Immature natural killer cell (primary cell): ENCODE data around the gene KANK3. TPM values are rescaled to one million over a fixed set of nuclear protein-coding genes. Genes with fewer than 3 reads are reported as not detected.
A peak's percentile ranks its signal among the peaks of the same experiment; 100 is the strongest.
"Not testable (repeated sequence)": the region's sequence is repeated elsewhere in the genome, so short reads cannot be mapped to it uniquely, and the experiment has no call there.

Experiments used
- DNase-seq, 3 donors: peaks; one replicate each; pipeline ENCODE4 v3.0.0; 2022; ENCODE audit warnings: mixed read lengths in 1 of 3
- H3K27ac Mint-ChIP-seq, 6 donors: one replicate each; pipeline ENCODE4 v1.8.0; 2020; ENCODE audit warnings: mixed read lengths in 6 of 6, mild to moderate bottlenecking in 5 of 6, inconsistent platforms in 4 of 6, moderate library complexity in 3 of 6
- H3K27me3 Mint-ChIP-seq, 3 donors: one replicate each; pipeline ENCODE4 v1.8.0; 2020 to 2021; ENCODE audit warnings: low read depth in 3 of 3, mild to moderate bottlenecking in 3 of 3, mixed read lengths in 3 of 3, moderate library complexity in 3 of 3, inconsistent platforms in 1 of 3
- H3K36me3 Mint-ChIP-seq, 3 donors: one replicate each; pipeline ENCODE4 v1.8.0; 2020; ENCODE audit warnings: mixed read lengths in 3 of 3, inconsistent platforms in 2 of 3, mild to moderate bottlenecking in 2 of 3
- H3K4me1 Mint-ChIP-seq, 2 donors: one replicate each; pipeline ENCODE4 v1.8.0; 2020; ENCODE audit warnings: inconsistent platforms in 2 of 2, mild to moderate bottlenecking in 2 of 2, mixed read lengths in 2 of 2, moderate library complexity in 1 of 2
- H3K4me3 Mint-ChIP-seq, 5 donors: one replicate each; pipeline ENCODE4 v1.8.0; 2020; ENCODE audit warnings: mild to moderate bottlenecking in 5 of 5, mixed read lengths in 5 of 5, inconsistent platforms in 3 of 5, moderate library complexity in 3 of 5
- H3K9me3 Mint-ChIP-seq, 6 donors: one replicate each; pipeline ENCODE4 v1.8.0; 2020; ENCODE audit warnings: mild to moderate bottlenecking in 6 of 6, mixed read lengths in 6 of 6, inconsistent platforms in 4 of 6, moderate library complexity in 3 of 6
- polyA plus RNA-seq, 3 donors: library from polyadenylated mRNA; unstranded; fragments of 300-500 nt; fragmentation: Illumina TruSeq; gene quantifications; one replicate each; pipeline ENCODE4 v1.2.3, GENCODE V29; 2021

Gene KANK3
- polyA plus RNA-seq: 1 to 10 TPM; 4.8 to 8.0 (median 5.3) TPM

GRCh38 chr19:8342684-8343482 lies at the start of gene KANK3:
Gene KANK3, minus strand, starts transcription at chr19:8343262. Its CDS starts 5,434 bp downstream, at chr19:8337828.
- H3K4me3 Mint-ChIP-seq: peak within 1 kb of the TSS; percentile 86 to 90 (median 87)
- H3K27ac Mint-ChIP-seq: peak within 1 kb of the TSS; percentile 79 to 93 (median 88)
- no peaks in the 10 kb centered on the region for H3K9me3 Mint-ChIP-seq
- peaks cover 4 to 8% (median 6%) of the 10 kb centered on the region in 3 donors for H3K27me3 Mint-ChIP-seq
- H3K4me1 Mint-ChIP-seq: peaks cover 19 to 25% of the 10 kb centered on the region in 2 donors
- DNase-seq: peak; percentile 93 to 95 (median 95)
- no peaks in the 10 kb centered on the region for H3K36me3 Mint-ChIP-seq

GRCh38 chr19:8392017-8392591 lies 49.0 kb upstream of the KANK3 start:
- peak in 1 of 3 donors; percentile 9 for DNase-seq
- H3K27me3 Mint-ChIP-seq: peaks cover 3 to 7% (median 5%) of the 10 kb centered on the region in 3 donors
- H3K4me1 Mint-ChIP-seq: peaks cover 45 to 46% of the 10 kb centered on the region in 2 donors
- no peaks in the 10 kb centered on the region for H3K36me3 Mint-ChIP-seq
- H3K4me3 Mint-ChIP-seq: peak overlapping the region; percentile 63 to 92 (median 84)
- H3K9me3 Mint-ChIP-seq: no peaks in the 10 kb centered on the region
- peak overlapping the region; percentile 71 to 91 (median 86) for H3K27ac Mint-ChIP-seq

GRCh38 chr19:8391198-8392016 lies 48.3 kb upstream of the KANK3 start:
- Mint-ChIP-seq H3K9me3 (no peaks in the 10 kb centered on the region), H3K27me3 (peaks cover 0 to 7% (median 5%) of the 10 kb centered on the region in 3 donors), H3K4me1 (peaks cover 38 to 39% of the 10 kb centered on the region in 2 donors), H3K4me3 (peak overlapping the region; percentile 78 to 92 (median 84)), H3K27ac (peak overlapping the region; percentile 85 to 94 (median 91)), H3K36me3 (peaks cover 0 to 5% (median 3%) of the 10 kb centered on the region in 3 donors)
- no peak for DNase-seq

GRCh38 chr19:8390617-8390981 lies 47.5 kb upstream of the KANK3 start:
- peaks cover 0 to 5% (median 5%) of the 10 kb centered on the region in 3 donors for H3K27me3 Mint-ChIP-seq
- peak overlapping the region; percentile 75 to 94 (median 91) for H3K27ac Mint-ChIP-seq
- H3K9me3 Mint-ChIP-seq: no peaks in the 10 kb centered on the region
- peak overlapping the region; percentile 78 to 92 (median 84) for H3K4me3 Mint-ChIP-seq
- peaks cover 0 to 5% (median 3%) of the 10 kb centered on the region in 3 donors for H3K36me3 Mint-ChIP-seq
- peak; percentile 86 to 90 (median 89) for DNase-seq
- peaks cover 32 to 34% of the 10 kb centered on the region in 2 donors for H3K4me1 Mint-ChIP-seq

GRCh38 chr19:8389891-8390616 lies 47.0 kb upstream of the KANK3 start, which contains the start of gene RAB11B:
Gene RAB11B, plus strand, starts transcription at chr19:8390360. Its CDS starts 57 bp downstream, at chr19:8390417.
- Mint-ChIP-seq H3K27me3 (peaks cover 0 to 5% (median 5%) of the 10 kb centered on the region in 3 donors), H3K27ac (peak within 1 kb of the TSS; percentile 86 to 96 (median 92)), H3K36me3 (peaks cover 0 to 5% (median 3%) of the 10 kb centered on the region in 3 donors)

GRCh38 chr19:8388612-8388958 lies 45.5 kb upstream of the KANK3 start:
- peak overlapping the region in 3 of 5 donors; percentile 9 to 33 (median 21) for H3K4me3 Mint-ChIP-seq
- H3K4me1 Mint-ChIP-seq: peaks cover 26 to 32% of the 10 kb centered on the region in 2 donors
- H3K9me3 Mint-ChIP-seq: no peaks in the 10 kb centered on the region
- peaks cover 0 to 5% (median 3%) of the 10 kb centered on the region in 3 donors for H3K36me3 Mint-ChIP-seq
- peaks cover 0 to 5% (median 5%) of the 10 kb centered on the region in 3 donors for H3K27me3 Mint-ChIP-seq
- H3K27ac Mint-ChIP-seq: no peak overlapping the region
- no peak for DNase-seq

More at GRCh38 chr19:8389891-8390616, 47.0 kb upstream of the KANK3 start, which contains the start of gene RAB11B:
- Mint-ChIP-seq H3K4me3 (peak within 1 kb of the TSS; percentile 84 to 93 (median 92)), H3K9me3 (no peaks in the 10 kb centered on the region), H3K4me1 (peaks cover 29 to 32% of the 10 kb centered on the region in 2 donors)
- DNase-seq: peak; percentile 98 to 99 (median 99)

- H3K27ac Mint-ChIP-seq: peak overlapping the region in 3 of 6 donors; percentile 22 to 79 (median 74)
Observed at GRCh38 chr19:8387688-8388611, 44.9 kb upstream of the KANK3 start.

GRCh38 chr19:8386990-8387389 lies 43.9 kb upstream of the KANK3 start:
- peaks cover 0 to 5% (median 5%) of the 10 kb centered on the region in 3 donors for H3K27me3 Mint-ChIP-seq
- H3K4me3 Mint-ChIP-seq: no peak overlapping the region
- peaks cover 0 to 5% (median 3%) of the 10 kb centered on the region in 3 donors for H3K36me3 Mint-ChIP-seq
- DNase-seq: no peak
- peaks cover 17 to 19% of the 10 kb centered on the region in 2 donors for H3K4me1 Mint-ChIP-seq
- H3K9me3 Mint-ChIP-seq: no peaks in the 10 kb centered on the region
- peak overlapping the region in 2 of 6 donors; percentile 24 to 40 for H3K27ac Mint-ChIP-seq

More at GRCh38 chr19:8387688-8388611, 44.9 kb upstream of the KANK3 start:
- H3K4me1 Mint-ChIP-seq: peaks cover 24 to 29% of the 10 kb centered on the region in 2 donors
- no peaks in the 10 kb centered on the region for H3K9me3 Mint-ChIP-seq
- H3K27me3 Mint-ChIP-seq: peaks cover 0 to 5% (median 5%) of the 10 kb centered on the region in 3 donors
- DNase-seq: no peak
- H3K4me3 Mint-ChIP-seq: peak overlapping the region in 3 of 5 donors; percentile 21 to 52 (median 34)
- peaks cover 0 to 5% (median 3%) of the 10 kb centered on the region in 3 donors for H3K36me3 Mint-ChIP-seq

GRCh38 chr19:8386419-8386818 lies 43.4 kb upstream of the KANK3 start:
- not testable (repeated sequence) for H3K36me3 Mint-ChIP-seq, H3K9me3 Mint-ChIP-seq, H3K4me3 Mint-ChIP-seq, H3K27me3 Mint-ChIP-seq, DNase-seq, H3K27ac Mint-ChIP-seq
- H3K4me1 Mint-ChIP-seq: peaks cover 12 to 13% of the 10 kb centered on the region in 2 donors

- not testable (repeated sequence) for H3K27ac Mint-ChIP-seq, H3K36me3 Mint-ChIP-seq, H3K27me3 Mint-ChIP-seq, H3K9me3 Mint-ChIP-seq, H3K4me3 Mint-ChIP-seq, H3K4me1 Mint-ChIP-seq, DNase-seq
Observed at GRCh38 chr19:8385566-8385965, 42.5 kb upstream of the KANK3 start.

- H3K4me1 Mint-ChIP-seq, H3K36me3 Mint-ChIP-seq, H3K27me3 Mint-ChIP-seq, H3K27ac Mint-ChIP-seq, H3K9me3 Mint-ChIP-seq, H3K4me3 Mint-ChIP-seq, DNase-seq: not testable (repeated sequence)
Observed at GRCh38 chr19:8385103-8385502, 42.0 kb upstream of the KANK3 start.

GRCh38 chr19:8384569-8384968 lies 41.5 kb upstream of the KANK3 start:
- H3K4me1 Mint-ChIP-seq, H3K27me3 Mint-ChIP-seq, H3K4me3 Mint-ChIP-seq, H3K36me3 Mint-ChIP-seq, H3K9me3 Mint-ChIP-seq, H3K27ac Mint-ChIP-seq, DNase-seq: not testable (repeated sequence)
